ENCODE data around the gene TGFBR1.

The TGFBR1 gene

DNA sequence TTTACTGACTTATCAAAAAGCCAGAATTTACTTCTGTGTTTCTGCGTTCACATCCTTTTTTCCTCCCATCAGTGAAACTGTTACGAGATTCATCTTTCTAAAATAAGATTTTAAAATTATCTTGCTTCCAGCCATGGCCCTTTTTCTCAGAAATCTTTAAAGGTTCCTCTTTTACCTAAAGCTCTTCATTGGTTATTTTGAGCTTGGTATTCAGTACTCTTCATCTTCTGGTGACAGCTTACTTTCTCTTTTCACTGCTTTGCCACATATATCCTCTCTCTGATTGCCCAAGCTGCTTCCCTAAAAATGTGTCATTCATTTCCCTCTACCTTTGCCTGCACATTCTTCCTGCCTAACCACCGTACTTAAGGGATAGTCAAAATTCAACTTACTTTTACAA is 32.3 kb downstream of the TGFBR1 start (continued):
- no peak for TF ChIP-seq ZNF792 (tag by site-specific recombination; IDR thresholded peaks at IDR 0.05)

GRCh38 chr9:99137891-99138290 is 33.0 kb downstream of the TGFBR1 start:
- TF ChIP-seq ZNF670 (tag by site-specific recombination; IDR thresholded peaks at IDR 0.05; ENCODE audit: low read depth): no peak
- TF ChIP-seq ZNF658 (tag by site-specific recombination; IDR thresholded peaks at IDR 0.05): no peak
- no peak for TF ChIP-seq PRDM6 (tag by site-specific recombination; IDR thresholded peaks at IDR 0.05)
- TF ChIP-seq, protein P1, sequence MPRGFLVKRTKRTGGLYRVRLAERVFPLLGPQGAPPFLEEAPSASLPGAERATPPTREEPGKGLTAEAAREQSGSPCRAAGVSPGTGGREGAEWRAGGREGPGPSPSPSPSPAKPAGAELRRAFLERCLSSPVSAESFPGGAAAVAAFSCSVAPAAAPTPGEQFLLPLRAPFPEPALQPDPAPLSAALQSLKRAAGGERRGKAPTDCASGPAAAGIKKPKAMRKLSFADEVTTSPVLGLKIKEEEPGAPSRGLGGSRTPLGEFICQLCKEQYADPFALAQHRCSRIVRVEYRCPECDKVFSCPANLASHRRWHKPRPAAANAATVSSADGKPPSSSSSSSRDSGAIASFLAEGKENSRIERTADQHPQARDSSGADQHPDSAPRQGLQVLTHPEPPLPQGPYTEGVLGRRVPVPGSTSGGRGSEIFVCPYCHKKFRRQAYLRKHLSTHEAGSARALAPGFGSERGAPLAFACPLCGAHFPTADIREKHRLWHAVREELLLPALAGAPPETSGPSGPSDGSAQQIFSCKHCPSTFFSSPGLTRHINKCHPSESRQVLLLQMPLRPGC (tag by site-specific recombination; IDR thresholded peaks at IDR 0.05): no peak
- TF ChIP-seq ZNF768 (tag by site-specific recombination; IDR thresholded peaks at IDR 0.05): no peak
- ChIA-PET POLR2A (no interaction called here), CTCF (interaction anchor here (9.3 kb wide), 1 partner anchor 138 kb away, joined by 89 read pairs; no protein-coding TSS in a partner anchor)
- peaks cover 0 to 15% of the 10 kb centered on the region in 2 experiments; a peak in 2 of 3 replicates for H3K36me3 ChIP-seq (ENCODE audit: control insufficient read depth in 2 of 2, insufficient read depth in 1 of 2, low read length in 2 of 2)
- H3K4me3 ChIP-seq (ENCODE audit: low read depth, low read length): no peak overlapping the region
- no peaks in the 10 kb centered on the region for H3K4me1 ChIP-seq (ENCODE audit: control insufficient read depth, insufficient read depth, low read length)
- no peak overlapping the region for H3K27ac ChIP-seq (ENCODE audit: extremely low read depth, low read depth, low read length)
- no peaks in the 10 kb centered on the region for H3K9me3 ChIP-seq (ENCODE audit: control insufficient read depth, insufficient read depth, low read depth, low read length)

GRCh38 chr9:99138424-99139284 is 33.7 kb downstream of the TGFBR1 start:
- ChIA-PET CTCF (interaction anchor here (0.6 to 9.3 kb wide), 7 partner anchors 46 to 331 kb away, joined by 3 to 89 read pairs (median 3); partner anchors contain the start of gene GALNT12), POLR2A (no interaction called here)
- Histone ChIP-seq H3K27ac (ENCODE audit: extremely low read depth, low read depth, low read length) (no peak overlapping the region), H3K36me3 (ENCODE audit: control insufficient read depth in 2 of 2, insufficient read depth in 1 of 2, low read length in 2 of 2) (peaks cover 0 to 20% of the 10 kb centered on the region in 2 experiments; a peak in 2 of 3 replicates), H3K4me1 (ENCODE audit: control insufficient read depth, insufficient read depth, low read length) (no peaks in the 10 kb centered on the region), H3K9me3 (ENCODE audit: control insufficient read depth, insufficient read depth, low read depth, low read length) (no peaks in the 10 kb centered on the region), H3K4me3 (ENCODE audit: low read depth, low read length) (no peak overlapping the region)
- TF ChIP-seq, protein P2, sequence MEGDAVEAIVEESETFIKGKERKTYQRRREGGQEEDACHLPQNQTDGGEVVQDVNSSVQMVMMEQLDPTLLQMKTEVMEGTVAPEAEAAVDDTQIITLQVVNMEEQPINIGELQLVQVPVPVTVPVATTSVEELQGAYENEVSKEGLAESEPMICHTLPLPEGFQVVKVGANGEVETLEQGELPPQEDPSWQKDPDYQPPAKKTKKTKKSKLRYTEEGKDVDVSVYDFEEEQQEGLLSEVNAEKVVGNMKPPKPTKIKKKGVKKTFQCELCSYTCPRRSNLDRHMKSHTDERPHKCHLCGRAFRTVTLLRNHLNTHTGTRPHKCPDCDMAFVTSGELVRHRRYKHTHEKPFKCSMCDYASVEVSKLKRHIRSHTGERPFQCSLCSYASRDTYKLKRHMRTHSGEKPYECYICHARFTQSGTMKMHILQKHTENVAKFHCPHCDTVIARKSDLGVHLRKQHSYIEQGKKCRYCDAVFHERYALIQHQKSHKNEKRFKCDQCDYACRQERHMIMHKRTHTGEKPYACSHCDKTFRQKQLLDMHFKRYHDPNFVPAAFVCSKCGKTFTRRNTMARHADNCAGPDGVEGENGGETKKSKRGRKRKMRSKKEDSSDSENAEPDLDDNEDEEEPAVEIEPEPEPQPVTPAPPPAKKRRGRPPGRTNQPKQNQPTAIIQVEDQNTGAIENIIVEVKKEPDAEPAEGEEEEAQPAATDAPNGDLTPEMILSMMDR (tag by site-specific recombination; IDR thresholded peaks at IDR 0.05): no peak
- TF ChIP-seq ZNF560 (tag by site-specific recombination; IDR thresholded peaks at IDR 0.05; ENCODE audit: borderline replicate concordance) (no peak), FEZF1 (tag by site-specific recombination; IDR thresholded peaks at IDR 0.05) (no peak), ZNF629 (tag by site-specific recombination; IDR thresholded peaks at IDR 0.05) (no peak), HOXA7 (CRISPR knock-in tag; IDR thresholded peaks at IDR 0.05; ENCODE audit: borderline replicate concordance) (no peak), ZNF704 (tag by site-specific recombination; IDR thresholded peaks at IDR 0.05) (no peak)
- TF ChIP-seq, protein P3, sequence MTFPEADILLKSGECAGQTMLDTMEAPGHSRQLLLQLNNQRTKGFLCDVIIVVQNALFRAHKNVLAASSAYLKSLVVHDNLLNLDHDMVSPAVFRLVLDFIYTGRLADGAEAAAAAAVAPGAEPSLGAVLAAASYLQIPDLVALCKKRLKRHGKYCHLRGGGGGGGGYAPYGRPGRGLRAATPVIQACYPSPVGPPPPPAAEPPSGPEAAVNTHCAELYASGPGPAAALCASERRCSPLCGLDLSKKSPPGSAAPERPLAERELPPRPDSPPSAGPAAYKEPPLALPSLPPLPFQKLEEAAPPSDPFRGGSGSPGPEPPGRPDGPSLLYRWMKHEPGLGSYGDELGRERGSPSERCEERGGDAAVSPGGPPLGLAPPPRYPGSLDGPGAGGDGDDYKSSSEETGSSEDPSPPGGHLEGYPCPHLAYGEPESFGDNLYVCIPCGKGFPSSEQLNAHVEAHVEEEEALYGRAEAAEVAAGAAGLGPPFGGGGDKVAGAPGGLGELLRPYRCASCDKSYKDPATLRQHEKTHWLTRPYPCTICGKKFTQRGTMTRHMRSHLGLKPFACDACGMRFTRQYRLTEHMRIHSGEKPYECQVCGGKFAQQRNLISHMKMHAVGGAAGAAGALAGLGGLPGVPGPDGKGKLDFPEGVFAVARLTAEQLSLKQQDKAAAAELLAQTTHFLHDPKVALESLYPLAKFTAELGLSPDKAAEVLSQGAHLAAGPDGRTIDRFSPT (tag by site-specific recombination; IDR thresholded peaks at IDR 0.05): no peak

Measured in HEK293 (cell line).